H1 (cell line): ENCODE results near the gene CA7. TPM values are rescaled to one million over a fixed set of nuclear protein-coding genes. Genes with fewer than 3 reads are reported as not detected.

Source experiments
- EZH2 ChIP-seq: fragments of 200-600 bp; sonication (generic); IDR thresholded peaks from 2 replicates; pipeline ENCODE4 v1.7.1; 2012; ENCODE audit warnings: low read depth, mild to moderate bottlenecking, moderate library complexity, low read length, inconsistent platforms; ENCODE audit not compliant: severe bottlenecking
- JUND ChIP-seq: IDR thresholded peaks from 2 replicates; pipeline ENCODE4 v1.6.1; 2011; ENCODE audit warnings: mild to moderate bottlenecking, improper control_type of control experiment, low read length
- polyA plus RNA-seq, 7 experiments: library from polyadenylated mRNA; depleted of rRNA in 3 of 7; stranded (reverse) in 5 of 7; unstranded in 2 of 7; fragments of >200 nt in 5 of 7; fragments of 200-250 nt in 2 of 7; gene quantifications; 1 replicate in 5 of 7; 2 replicates in 1 of 7; 4 replicates in 1 of 7; pipeline versions ENCODE4 v1.2.1 to v1.2.3, GENCODE V29; 2011 to 2013; ENCODE audit warnings: missing spikeins in 2 of 7, mixed read lengths in 2 of 7
- total RNA-seq: library from RNA; stranded (reverse); fragmentation: NEBNext Ultra II Directional; extraction: Animal tissue kit (Norgen Biotek cat#: 25700); gene quantifications from 2 replicates; pipeline ENCODE4 v1.2.1, GENCODE V29; 2021

CA7 gene
- total and polyA plus RNA-seq, 2 of the 8 experiments (the other 6 are each of a cell fraction or from before 2014, with no cell fraction given) = 1.7 to 2.7 TPM

GRCh38 chr16:66859397-66860068 lies 15.3 kb downstream of the CA7 start (continued):
- no peak for TF ChIP-seq EZH2
- TF ChIP-seq JUND = no peak
- TF ChIP-seq, all 59 proteins: peak for 0
